ENCODE measurements around the gene CACNA2D3. TPM values are rescaled to one million over a fixed set of nuclear protein-coding genes. Genes with fewer than 3 reads are reported as not detected.
A peak's percentile ranks its signal among the peaks of the same experiment; 100 is the strongest.

CACNA2D3 gene
- total and polyA plus RNA-seq, 2 experiments from 2014 or later, result 1.1 to 2.5 TPM

DNA sequence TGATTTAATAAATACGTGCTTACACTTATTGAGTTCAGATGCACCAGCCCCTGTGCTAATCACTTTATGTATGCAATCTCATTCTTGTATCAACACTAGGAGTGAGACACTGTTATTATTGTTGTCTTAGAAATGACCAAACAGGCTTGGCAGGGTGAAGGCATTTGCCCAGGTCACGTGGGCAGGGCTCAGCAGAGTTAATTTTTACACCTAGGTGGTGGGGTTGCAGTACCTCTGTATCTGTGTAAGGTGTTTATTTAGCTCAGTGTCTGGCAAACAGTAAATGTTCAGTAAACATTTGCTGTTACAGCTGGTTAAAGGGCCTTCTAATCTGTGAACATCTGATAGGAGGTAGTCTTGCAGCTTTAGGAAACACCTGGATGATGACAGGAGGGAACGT lies 200.0 kb downstream of the CACNA2D3 start:
- peak; percentile 85 for DNase-seq (ENCODE audit: low spot score)
- Histone ChIP-seq H3K4me1 (ENCODE audit: insufficient read depth) (peaks cover 12% of the 10 kb centered on the region), H3K79me2 (no peaks in the 10 kb centered on the region), H3K27ac (peak overlapping the region; percentile 75), H2AFZ (no peak overlapping the region), H4K20me1 (ENCODE audit: insufficient read depth, poor library complexity, severe bottlenecking) (no peaks in the 10 kb centered on the region), H3K9me3 (ENCODE audit: low read depth) (no peaks in the 10 kb centered on the region), H3K27me3 (no peaks in the 10 kb centered on the region), H3K9me2 (replicated peaks; ENCODE audit: insufficient read depth) (no peaks in the 10 kb centered on the region), H3K4me2 (peak overlapping the region; percentile 61), H3K4me3 (no peak overlapping the region), H3K36me3 (replicated peaks; ENCODE audit: insufficient read depth, low read depth) (no peaks in the 10 kb centered on the region)
- 48% methylated on average over 3 of the region's 3 CpGs for WGBS (ENCODE audit: low lambda C conversion rate, missing lambda C conversion rate)
- TF ChIP-seq EZH2phosphoT487 (IDR thresholded peaks at IDR 0.05; ENCODE audit: low read depth, severe bottlenecking, unreplicated experiment), result peak; percentile 49
- no peak for TF ChIP-seq CTCF (IDR thresholded peaks at IDR 0.05; ENCODE audit: poor library complexity)

DNA sequence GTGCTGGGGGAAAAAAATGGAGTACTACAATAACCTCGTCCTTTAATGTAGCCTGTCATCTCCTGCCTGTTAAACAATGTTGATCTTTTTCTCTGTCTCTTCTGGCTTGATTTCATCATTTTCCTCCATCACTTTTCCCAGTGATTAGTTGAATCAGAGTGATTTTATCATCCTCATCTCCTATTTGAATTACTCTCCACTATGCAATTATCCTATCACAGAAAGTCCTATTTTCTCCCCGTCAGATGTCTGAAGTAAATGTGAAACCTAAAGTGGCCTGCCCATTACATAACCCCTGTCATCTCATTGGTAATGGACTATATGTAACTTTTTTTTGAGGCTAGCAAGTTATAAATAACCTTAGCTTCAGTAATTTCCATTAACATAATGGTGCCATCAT lies 201.8 kb downstream of the CACNA2D3 start:
- WGBS (ENCODE audit: low lambda C conversion rate, missing lambda C conversion rate), result 88% methylated on average over 2 of the region's 2 CpGs
- Histone ChIP-seq H3K4me2 (no peak overlapping the region), H3K4me1 (ENCODE audit: insufficient read depth) (peaks cover 12% of the 10 kb centered on the region), H3K27ac (no peak overlapping the region), H3K27me3 (no peaks in the 10 kb centered on the region), H3K9me3 (ENCODE audit: low read depth) (no peaks in the 10 kb centered on the region), H4K20me1 (ENCODE audit: insufficient read depth, poor library complexity, severe bottlenecking) (no peaks in the 10 kb centered on the region), H3K36me3 (replicated peaks; ENCODE audit: insufficient read depth, low read depth) (no peaks in the 10 kb centered on the region), H3K79me2 (no peaks in the 10 kb centered on the region), H3K4me3 (no peak overlapping the region), H3K9me2 (replicated peaks; ENCODE audit: insufficient read depth) (no peaks in the 10 kb centered on the region), H2AFZ (no peak overlapping the region)
- TF ChIP-seq EZH2phosphoT487 (IDR thresholded peaks at IDR 0.05; ENCODE audit: low read depth, severe bottlenecking, unreplicated experiment) (no peak), CTCF (IDR thresholded peaks at IDR 0.05; ENCODE audit: poor library complexity) (no peak), EZH2 (IDR thresholded peaks at IDR 0.05; ENCODE audit: borderline replicate concordance) (no peak)
- no peak for DNase-seq (ENCODE audit: low spot score)

- H3K4me1 ChIP-seq (ENCODE audit: insufficient read depth), result peaks cover 5% of the 10 kb centered on the region
- no peaks in the 10 kb centered on the region for H3K36me3 ChIP-seq (replicated peaks; ENCODE audit: insufficient read depth, low read depth)
- WGBS (ENCODE audit: low lambda C conversion rate, missing lambda C conversion rate), result 95% methylated on average over 7 of the region's 7 CpGs
- no peak overlapping the region for H2AFZ ChIP-seq
- H3K27me3 ChIP-seq, result no peaks in the 10 kb centered on the region
- H3K9me3 ChIP-seq (ENCODE audit: low read depth), result no peaks in the 10 kb centered on the region
- no peaks in the 10 kb centered on the region for H3K9me2 ChIP-seq (replicated peaks; ENCODE audit: insufficient read depth)
- no peak overlapping the region for H3K4me2 ChIP-seq
- no peak overlapping the region for H3K27ac ChIP-seq
- H3K79me2 ChIP-seq, result no peaks in the 10 kb centered on the region
- H4K20me1 ChIP-seq (ENCODE audit: insufficient read depth, poor library complexity, severe bottlenecking), result no peaks in the 10 kb centered on the region
- no peak for DNase-seq (ENCODE audit: low spot score)
- TF ChIP-seq EZH2 (IDR thresholded peaks at IDR 0.05; ENCODE audit: borderline replicate concordance) (no peak), CTCF (IDR thresholded peaks at IDR 0.05; ENCODE audit: poor library complexity) (no peak)
- H3K4me3 ChIP-seq, result no peak overlapping the region
These were observed 204.6 kb downstream of the CACNA2D3 start for GRCh38 chr3:54326951-54327350.

DNA sequence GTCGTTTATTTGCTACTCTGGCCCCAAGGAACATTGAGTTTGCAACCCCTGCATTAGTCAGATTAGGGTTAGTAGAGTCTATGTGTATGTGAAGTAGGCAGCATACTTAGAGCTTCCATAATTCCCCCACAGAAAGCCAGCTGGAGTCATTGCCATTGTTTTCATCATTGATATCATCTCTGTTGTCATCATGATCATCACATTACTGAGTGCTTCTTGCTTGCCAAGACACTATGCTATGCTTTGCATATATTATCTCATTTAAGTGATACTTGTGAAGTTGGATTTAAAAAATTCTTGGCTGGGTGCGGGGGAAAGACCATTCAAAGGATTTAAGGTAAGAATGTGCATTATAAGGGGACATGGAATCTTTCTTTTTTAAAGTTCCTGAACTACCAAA lies 209.0 kb downstream of the CACNA2D3 start:
- H3K27ac ChIP-seq, result no peak overlapping the region
- no peak overlapping the region for H3K4me2 ChIP-seq
- TF ChIP-seq CTCF (IDR thresholded peaks at IDR 0.05; ENCODE audit: poor library complexity) (no peak), EZH2 (IDR thresholded peaks at IDR 0.05; ENCODE audit: borderline replicate concordance) (no peak), EZH2phosphoT487 (IDR thresholded peaks at IDR 0.05; ENCODE audit: low read depth, severe bottlenecking, unreplicated experiment) (no peak)
- H3K9me2 ChIP-seq (replicated peaks; ENCODE audit: insufficient read depth), result no peaks in the 10 kb centered on the region
- no peaks in the 10 kb centered on the region for H3K79me2 ChIP-seq
- H3K9me3 ChIP-seq (ENCODE audit: low read depth), result no peaks in the 10 kb centered on the region
- no peaks in the 10 kb centered on the region for H4K20me1 ChIP-seq (ENCODE audit: insufficient read depth, poor library complexity, severe bottlenecking)
- no peaks in the 10 kb centered on the region for H3K4me1 ChIP-seq (ENCODE audit: insufficient read depth)
- H2AFZ ChIP-seq, result no peak overlapping the region
- no peak for DNase-seq (ENCODE audit: low spot score)
- no peaks in the 10 kb centered on the region for H3K36me3 ChIP-seq (replicated peaks; ENCODE audit: insufficient read depth, low read depth)
- 90% methylated on average over 2 of the region's 2 CpGs for WGBS (ENCODE audit: low lambda C conversion rate, missing lambda C conversion rate)
- peaks cover 3% of the 10 kb centered on the region for H3K27me3 ChIP-seq
- H3K4me3 ChIP-seq, result no peak overlapping the region

Data from hepatocyte (in vitro differentiated cells).